Vagina (tissue), 2 donors: ENCODE data around the gene TCF4.

Source experiments
- CTCF ChIP-seq, 3 experiments: fragments of 450-650 bp in 2 of 3; fragments of 200-600 bp in 1 of 3; sonication (generic) in 1 of 3; IDR thresholded peaks; one replicate each; pipeline ENCODE4 v1.5.1; 2017 to 2019; ENCODE audit warnings: antibody characterized with exemption in 3 of 3, mild to moderate bottlenecking in 2 of 3, moderate library complexity in 2 of 3
- POLR2A ChIP-seq, 2 donors: fragments of 450-650 bp; IDR thresholded peaks; one replicate each; pipeline ENCODE4 v1.6.1; 2017; ENCODE audit warnings: antibody characterized with exemption in 2 of 2, mild to moderate bottlenecking in 2 of 2, moderate library complexity in 2 of 2

GRCh38 chr18:55173291-55173690 is 414.7 kb downstream of the TCF4 start:
- TF ChIP-seq CTCF (IDR thresholded peaks at IDR 0.05) (no peak), POLR2A (IDR thresholded peaks at IDR 0.05) (no peak)
